WTC11 (cell line): ENCODE measurements around the gene AADAC. TPM values are rescaled to one million over a fixed set of nuclear protein-coding genes. Genes with fewer than 3 reads are reported as not detected.

Experiments
- ATAC-seq: fragments of 200-7000 bp; cut with Tn5 transposase; 2 replicates; pipeline ENCODE4 v1.10.0; 2021; ENCODE audit warnings: mild to moderate bottlenecking, moderate library complexity
- CTCF ChIA-PET: fragments of 300-600 bp; sonication (Branson Sonifier 250); formaldehyde crosslinking; loops from one replicate; lab custom pipeline; 2021; ENCODE audit warnings: antibody characterized with exemption; lab: Charles Lee
- POLR2A ChIA-PET: fragments of 350-600 bp; sonication (Branson Sonifier 250); formaldehyde crosslinking; loops from one replicate; lab custom pipeline; 2021; ENCODE audit warnings: antibody characterized with exemption; lab: Charles Lee
- DNase-seq: peaks from one replicate; pipeline ENCODE4 v3.0.0; 2021; ENCODE audit warnings: low spot score
- H3K27ac Mint-ChIP-seq: 2 replicates; pipeline ENCODE4 v1.8.0; 2021; ENCODE audit warnings: mixed read lengths
- H3K27me3 Mint-ChIP-seq: 2 replicates; pipeline ENCODE4 v1.8.0; 2021; ENCODE audit warnings: low read depth, mild to moderate bottlenecking, moderate library complexity, mixed read lengths
- H3K36me3 Mint-ChIP-seq: 2 replicates; pipeline ENCODE4 v1.8.0; 2021; ENCODE audit warnings: mixed read lengths
- H3K4me1 Mint-ChIP-seq: 2 replicates; pipeline ENCODE4 v1.8.0; 2022; ENCODE audit warnings: mixed read lengths
- H3K4me3 Mint-ChIP-seq: 2 replicates; pipeline ENCODE4 v1.8.0; 2021; ENCODE audit warnings: mild to moderate bottlenecking, moderate library complexity, mixed read lengths
- H3K9me3 Mint-ChIP-seq: 2 replicates; pipeline ENCODE4 v1.8.0; 2021; ENCODE audit warnings: mixed read lengths
- CREB1 ChIP-seq: sonication (generic); formaldehyde crosslinking; IDR thresholded peaks from 2 replicates; pipeline ENCODE4 v1.8.0; 2023; ENCODE audit warnings: mild to moderate bottlenecking, missing genetic modification reagents
- EMX1 ChIP-seq: fragments of 250-450 bp; sonication (Bioruptor Pico); IDR thresholded peaks from 2 replicates; pipeline ENCODE4 v1.8.0; 2021; ENCODE audit warnings: mild to moderate bottlenecking
- ETV6 ChIP-seq: sonication (generic); formaldehyde crosslinking; IDR thresholded peaks from 2 replicates; pipeline ENCODE4 v1.8.1; 2022; ENCODE audit warnings: mild to moderate bottlenecking, missing genetic modification reagents
- GRHL2 ChIP-seq: fragments of 250-450 bp; sonication (Bioruptor Pico); IDR thresholded peaks from 2 replicates; pipeline ENCODE4 v1.8.0; 2022; ENCODE audit warnings: mild to moderate bottlenecking, moderate library complexity; ENCODE audit not compliant: insufficient replicate concordance, severe bottlenecking
- KAT7 ChIP-seq: sonication (generic); formaldehyde crosslinking; IDR thresholded peaks from 2 replicates; pipeline ENCODE4 v1.8.1; 2023; ENCODE audit warnings: missing genetic modification reagents, mild to moderate bottlenecking, borderline replicate concordance
- PREB ChIP-seq: sonication (generic); formaldehyde crosslinking; IDR thresholded peaks from 2 replicates; pipeline ENCODE4 v1.8.1; 2022; ENCODE audit warnings: mild to moderate bottlenecking, missing genetic modification reagents, moderate library complexity, borderline replicate concordance
- RORB ChIP-seq: fragments of 250-450 bp; sonication (Bioruptor Pico); IDR thresholded peaks from 2 replicates; pipeline ENCODE4 v1.9.0; 2021; ENCODE audit warnings: mild to moderate bottlenecking
- ZNF121 ChIP-seq: sonication (generic); formaldehyde crosslinking; IDR thresholded peaks from 2 replicates; pipeline ENCODE4 v1.8.0; 2023; ENCODE audit warnings: missing genetic modification reagents
- ZNF219 ChIP-seq: sonication (generic); formaldehyde crosslinking; IDR thresholded peaks from 2 replicates; pipeline ENCODE4 v1.8.0; 2023; ENCODE audit warnings: missing genetic modification reagents, mild to moderate bottlenecking, borderline replicate concordance
- total RNA-seq: library from RNA; stranded (reverse); gene quantifications from 3 replicates; pipeline ENCODE4 v1.2.3, GENCODE V29; 2021
- TF ChIP-seq, protein P1 (sequence below): sonication (generic); formaldehyde crosslinking; IDR thresholded peaks from 2 replicates; pipeline ENCODE4 v1.8.1; 2023; ENCODE audit warnings: mild to moderate bottlenecking, missing genetic modification reagents, moderate library complexity
- TF ChIP-seq, protein P2 (sequence below): fragments of 250-450 bp; sonication (Bioruptor Pico); IDR thresholded peaks from 2 replicates; pipeline ENCODE4 v1.9.0; 2021; ENCODE audit warnings: moderate library complexity, mild to moderate bottlenecking, inconsistent platforms, borderline replicate concordance
- TF ChIP-seq, protein P3 (sequence below): sonication (generic); formaldehyde crosslinking; IDR thresholded peaks from 2 replicates; pipeline ENCODE4 v1.8.1; 2023; ENCODE audit warnings: mild to moderate bottlenecking, missing genetic modification reagents
- TF ChIP-seq, protein P4 (sequence below): fragments of 250-450 bp; sonication (Bioruptor Pico); IDR thresholded peaks from 2 replicates; pipeline ENCODE4 v1.9.0; 2021; ENCODE audit warnings: mild to moderate bottlenecking, borderline replicate concordance
- TF ChIP-seq, protein P5 (sequence below): sonication (generic); formaldehyde crosslinking; IDR thresholded peaks from 2 replicates; pipeline ENCODE4 v1.8.0; 2023; ENCODE audit warnings: missing genetic modification reagents, mild to moderate bottlenecking, borderline replicate concordance

The AADAC gene
- total RNA-seq, 1 experiment from 2014 or later = 0.11 TPM

- TF ChIP-seq PREB (no peak), RORB (CRISPR knock-in tag) (no peak), ZNF121 (CRISPR knock-in tag) (no peak), KAT7 (CRISPR knock-in tag) (no peak), GRHL2 (no peak)
- TF ChIP-seq, protein P1, sequence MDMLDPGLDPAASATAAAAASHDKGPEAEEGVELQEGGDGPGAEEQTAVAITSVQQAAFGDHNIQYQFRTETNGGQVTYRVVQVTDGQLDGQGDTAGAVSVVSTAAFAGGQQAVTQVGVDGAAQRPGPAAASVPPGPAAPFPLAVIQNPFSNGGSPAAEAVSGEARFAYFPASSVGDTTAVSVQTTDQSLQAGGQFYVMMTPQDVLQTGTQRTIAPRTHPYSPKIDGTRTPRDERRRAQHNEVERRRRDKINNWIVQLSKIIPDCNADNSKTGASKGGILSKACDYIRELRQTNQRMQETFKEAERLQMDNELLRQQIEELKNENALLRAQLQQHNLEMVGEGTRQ (CRISPR knock-in tag) = no peak
- TF ChIP-seq, protein P2, sequence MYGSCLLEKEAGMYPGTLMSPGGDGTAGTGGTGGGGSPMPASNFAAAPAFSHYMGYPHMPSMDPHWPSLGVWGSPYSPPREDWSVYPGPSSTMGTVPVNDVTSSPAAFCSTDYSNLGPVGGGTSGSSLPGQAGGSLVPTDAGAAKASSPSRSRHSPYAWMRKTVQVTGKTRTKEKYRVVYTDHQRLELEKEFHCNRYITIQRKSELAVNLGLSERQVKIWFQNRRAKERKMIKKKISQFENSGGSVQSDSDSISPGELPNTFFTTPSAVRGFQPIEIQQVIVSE (CRISPR knock-in tag) = no peak
- TF ChIP-seq, protein P3, sequence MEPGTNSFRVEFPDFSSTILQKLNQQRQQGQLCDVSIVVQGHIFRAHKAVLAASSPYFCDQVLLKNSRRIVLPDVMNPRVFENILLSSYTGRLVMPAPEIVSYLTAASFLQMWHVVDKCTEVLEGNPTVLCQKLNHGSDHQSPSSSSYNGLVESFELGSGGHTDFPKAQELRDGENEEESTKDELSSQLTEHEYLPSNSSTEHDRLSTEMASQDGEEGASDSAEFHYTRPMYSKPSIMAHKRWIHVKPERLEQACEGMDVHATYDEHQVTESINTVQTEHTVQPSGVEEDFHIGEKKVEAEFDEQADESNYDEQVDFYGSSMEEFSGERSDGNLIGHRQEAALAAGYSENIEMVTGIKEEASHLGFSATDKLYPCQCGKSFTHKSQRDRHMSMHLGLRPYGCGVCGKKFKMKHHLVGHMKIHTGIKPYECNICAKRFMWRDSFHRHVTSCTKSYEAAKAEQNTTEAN (CRISPR knock-in tag) = no peak
- TF ChIP-seq, protein P4, sequence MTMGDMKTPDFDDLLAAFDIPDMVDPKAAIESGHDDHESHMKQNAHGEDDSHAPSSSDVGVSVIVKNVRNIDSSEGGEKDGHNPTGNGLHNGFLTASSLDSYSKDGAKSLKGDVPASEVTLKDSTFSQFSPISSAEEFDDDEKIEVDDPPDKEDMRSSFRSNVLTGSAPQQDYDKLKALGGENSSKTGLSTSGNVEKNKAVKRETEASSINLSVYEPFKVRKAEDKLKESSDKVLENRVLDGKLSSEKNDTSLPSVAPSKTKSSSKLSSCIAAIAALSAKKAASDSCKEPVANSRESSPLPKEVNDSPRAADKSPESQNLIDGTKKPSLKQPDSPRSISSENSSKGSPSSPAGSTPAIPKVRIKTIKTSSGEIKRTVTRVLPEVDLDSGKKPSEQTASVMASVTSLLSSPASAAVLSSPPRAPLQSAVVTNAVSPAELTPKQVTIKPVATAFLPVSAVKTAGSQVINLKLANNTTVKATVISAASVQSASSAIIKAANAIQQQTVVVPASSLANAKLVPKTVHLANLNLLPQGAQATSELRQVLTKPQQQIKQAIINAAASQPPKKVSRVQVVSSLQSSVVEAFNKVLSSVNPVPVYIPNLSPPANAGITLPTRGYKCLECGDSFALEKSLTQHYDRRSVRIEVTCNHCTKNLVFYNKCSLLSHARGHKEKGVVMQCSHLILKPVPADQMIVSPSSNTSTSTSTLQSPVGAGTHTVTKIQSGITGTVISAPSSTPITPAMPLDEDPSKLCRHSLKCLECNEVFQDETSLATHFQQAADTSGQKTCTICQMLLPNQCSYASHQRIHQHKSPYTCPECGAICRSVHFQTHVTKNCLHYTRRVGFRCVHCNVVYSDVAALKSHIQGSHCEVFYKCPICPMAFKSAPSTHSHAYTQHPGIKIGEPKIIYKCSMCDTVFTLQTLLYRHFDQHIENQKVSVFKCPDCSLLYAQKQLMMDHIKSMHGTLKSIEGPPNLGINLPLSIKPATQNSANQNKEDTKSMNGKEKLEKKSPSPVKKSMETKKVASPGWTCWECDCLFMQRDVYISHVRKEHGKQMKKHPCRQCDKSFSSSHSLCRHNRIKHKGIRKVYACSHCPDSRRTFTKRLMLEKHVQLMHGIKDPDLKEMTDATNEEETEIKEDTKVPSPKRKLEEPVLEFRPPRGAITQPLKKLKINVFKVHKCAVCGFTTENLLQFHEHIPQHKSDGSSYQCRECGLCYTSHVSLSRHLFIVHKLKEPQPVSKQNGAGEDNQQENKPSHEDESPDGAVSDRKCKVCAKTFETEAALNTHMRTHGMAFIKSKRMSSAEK (CRISPR knock-in tag) = no peak
Observed at GRCh38 chr3:151839313-151839631, 25.4 kb downstream of the AADAC start (continued).

DNA sequence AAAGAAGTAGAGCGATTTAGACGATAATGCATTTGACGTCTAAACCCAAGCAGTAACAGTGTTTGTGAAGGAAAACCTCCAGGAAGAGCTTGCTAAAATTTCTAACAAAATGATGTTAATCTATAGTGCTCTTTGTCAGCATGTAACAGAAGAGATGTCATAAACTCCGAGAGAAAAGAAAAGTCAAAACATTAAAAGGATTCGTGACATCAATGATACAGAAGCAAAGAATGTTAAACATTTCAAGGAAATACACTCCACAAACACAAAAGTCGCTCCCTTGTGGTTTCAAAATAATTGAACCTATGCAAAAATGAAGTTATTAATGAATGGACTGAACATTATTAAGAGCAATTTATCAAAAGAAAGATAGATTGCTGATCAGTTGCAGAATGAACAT is 27.9 kb downstream of the AADAC start:
- Mint-ChIP-seq H3K9me3 (peaks cover 6% of the 10 kb centered on the region), H3K27me3 (no peaks in the 10 kb centered on the region), H3K27ac (no peak overlapping the region), H3K4me3 (no peak overlapping the region), H3K36me3 (no peaks in the 10 kb centered on the region), H3K4me1 (peaks cover 7% of the 10 kb centered on the region)
- DNase-seq (no peak), ATAC-seq (no peak)
- POLR2A ChIA-PET = no interaction called here
- TF ChIP-seq CREB1 (CRISPR knock-in tag) (no peak), ETV6 (CRISPR knock-in tag) (no peak)
- CTCF ChIA-PET = no interaction called here

DNA sequence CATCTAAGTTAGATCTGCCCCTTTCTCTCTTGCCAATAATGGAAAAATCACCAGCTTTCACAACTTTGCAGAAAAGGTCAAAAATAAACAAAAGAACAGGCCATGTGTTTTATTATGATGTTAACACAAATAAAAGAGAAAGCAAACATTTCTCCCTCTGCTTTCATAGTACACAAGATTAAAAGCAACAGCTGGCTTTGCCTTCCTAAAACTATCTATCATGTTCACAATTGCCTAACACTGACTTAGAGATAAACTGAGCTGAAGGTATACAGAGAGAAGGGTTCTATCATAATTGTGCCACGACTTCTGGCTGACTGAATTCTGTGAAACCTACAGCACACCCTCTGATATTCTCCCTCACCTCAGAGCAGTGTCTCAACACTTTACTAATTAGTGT is 29.4 kb downstream of the AADAC start:
- DNase-seq = no peak
- CTCF ChIA-PET = no interaction called here
- no peak for ATAC-seq

More for the DNA sequence above, 29.4 kb downstream of the AADAC start:
- TF ChIP-seq ZNF219 (CRISPR knock-in tag) (no peak), GRHL2 (no peak), EMX1 (CRISPR knock-in tag) (no peak)
- TF ChIP-seq, protein P5, sequence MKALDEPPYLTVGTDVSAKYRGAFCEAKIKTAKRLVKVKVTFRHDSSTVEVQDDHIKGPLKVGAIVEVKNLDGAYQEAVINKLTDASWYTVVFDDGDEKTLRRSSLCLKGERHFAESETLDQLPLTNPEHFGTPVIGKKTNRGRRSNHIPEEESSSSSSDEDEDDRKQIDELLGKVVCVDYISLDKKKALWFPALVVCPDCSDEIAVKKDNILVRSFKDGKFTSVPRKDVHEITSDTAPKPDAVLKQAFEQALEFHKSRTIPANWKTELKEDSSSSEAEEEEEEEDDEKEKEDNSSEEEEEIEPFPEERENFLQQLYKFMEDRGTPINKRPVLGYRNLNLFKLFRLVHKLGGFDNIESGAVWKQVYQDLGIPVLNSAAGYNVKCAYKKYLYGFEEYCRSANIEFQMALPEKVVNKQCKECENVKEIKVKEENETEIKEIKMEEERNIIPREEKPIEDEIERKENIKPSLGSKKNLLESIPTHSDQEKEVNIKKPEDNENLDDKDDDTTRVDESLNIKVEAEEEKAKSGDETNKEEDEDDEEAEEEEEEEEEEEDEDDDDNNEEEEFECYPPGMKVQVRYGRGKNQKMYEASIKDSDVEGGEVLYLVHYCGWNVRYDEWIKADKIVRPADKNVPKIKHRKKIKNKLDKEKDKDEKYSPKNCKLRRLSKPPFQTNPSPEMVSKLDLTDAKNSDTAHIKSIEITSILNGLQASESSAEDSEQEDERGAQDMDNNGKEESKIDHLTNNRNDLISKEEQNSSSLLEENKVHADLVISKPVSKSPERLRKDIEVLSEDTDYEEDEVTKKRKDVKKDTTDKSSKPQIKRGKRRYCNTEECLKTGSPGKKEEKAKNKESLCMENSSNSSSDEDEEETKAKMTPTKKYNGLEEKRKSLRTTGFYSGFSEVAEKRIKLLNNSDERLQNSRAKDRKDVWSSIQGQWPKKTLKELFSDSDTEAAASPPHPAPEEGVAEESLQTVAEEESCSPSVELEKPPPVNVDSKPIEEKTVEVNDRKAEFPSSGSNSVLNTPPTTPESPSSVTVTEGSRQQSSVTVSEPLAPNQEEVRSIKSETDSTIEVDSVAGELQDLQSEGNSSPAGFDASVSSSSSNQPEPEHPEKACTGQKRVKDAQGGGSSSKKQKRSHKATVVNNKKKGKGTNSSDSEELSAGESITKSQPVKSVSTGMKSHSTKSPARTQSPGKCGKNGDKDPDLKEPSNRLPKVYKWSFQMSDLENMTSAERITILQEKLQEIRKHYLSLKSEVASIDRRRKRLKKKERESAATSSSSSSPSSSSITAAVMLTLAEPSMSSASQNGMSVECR (CRISPR knock-in tag) = no peak
- TF ChIP-seq, all 79 proteins: peak for 0
- Mint-ChIP-seq H3K36me3 (no peaks in the 10 kb centered on the region), H3K9me3 (peaks cover 11% of the 10 kb centered on the region), H3K27ac (no peak overlapping the region), H3K4me1 (no peaks in the 10 kb centered on the region), H3K27me3 (no peaks in the 10 kb centered on the region), H3K4me3 (no peak overlapping the region)
- POLR2A ChIA-PET = interaction anchor here (1.1 kb wide), 1 partner anchor 665 kb away, joined by 3 read pairs; no protein-coding TSS in a partner anchor
